HUDEP-2 (cell line): Measurements from ENCODE around the gene IRF2BPL.

Source experiments
- DNase-seq, 76 experiments: peaks; one replicate each; lab custom pipeline; 2025; ENCODE audit not compliant: unreplicated experiment in 76 of 76; lab: John Stamatoyannopoulos, UW

The IRF2BPL gene

GRCh38 chr14:77014734-77015133, 13.8 kb downstream of the IRF2BPL start:
- DNase-seq, result no peak

DNA sequence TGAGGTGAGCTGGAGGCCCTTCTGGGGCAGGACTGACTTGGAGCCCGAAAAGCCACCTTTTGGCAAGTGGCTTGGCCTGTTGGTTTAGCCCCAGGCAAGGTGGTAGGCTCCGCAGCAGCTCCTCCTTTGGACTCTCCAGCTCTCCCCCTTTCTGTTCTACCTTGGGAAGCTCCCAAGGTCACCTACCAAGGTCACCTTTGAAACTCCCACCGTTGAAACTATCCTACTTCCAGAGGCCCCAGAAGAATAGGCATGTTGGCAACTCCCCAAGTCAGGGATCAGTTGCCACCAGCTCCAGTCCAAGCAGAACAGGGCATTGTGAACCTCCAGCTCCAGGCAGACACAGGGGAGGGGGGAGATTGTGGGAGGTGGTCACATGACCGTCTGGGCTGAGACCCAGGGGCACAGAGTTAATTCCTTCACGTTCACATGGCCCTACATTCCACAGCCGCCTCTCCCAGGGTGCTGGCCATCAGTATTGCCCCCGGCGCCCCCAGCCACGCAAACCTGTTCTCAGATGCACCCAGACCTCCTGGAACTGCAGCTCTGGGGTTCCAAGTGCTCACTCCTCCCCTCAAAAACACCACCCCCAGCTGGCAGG, 14.4 kb downstream of the IRF2BPL start:
- no peak for DNase-seq

DNA sequence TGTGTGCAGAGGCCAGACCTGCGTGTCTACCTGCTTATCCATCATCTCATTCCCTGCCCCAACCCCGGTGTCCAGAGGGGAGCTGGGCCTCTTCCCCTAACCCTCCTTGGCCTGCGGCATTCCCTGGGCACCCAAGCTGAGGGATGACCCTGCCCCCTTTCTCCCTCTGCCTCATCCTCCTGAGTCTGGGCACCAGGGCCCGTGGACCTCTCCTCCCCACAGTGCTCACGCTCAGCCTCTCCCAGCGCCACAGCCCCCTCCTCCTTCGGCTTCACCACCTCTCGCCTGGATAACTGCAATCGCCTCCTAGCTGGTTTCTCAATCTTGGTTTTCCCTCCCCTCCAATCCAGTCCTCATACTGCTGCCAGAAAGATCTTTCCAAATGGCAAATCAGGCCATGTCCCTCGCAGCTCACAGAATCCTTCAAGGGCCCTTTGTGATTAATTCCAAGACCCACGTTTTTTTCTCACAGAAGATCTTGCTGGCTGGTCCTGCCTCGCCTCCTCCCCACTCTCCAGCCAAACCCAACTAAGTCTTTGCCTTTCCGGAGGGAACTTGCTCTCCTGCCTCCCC, 16.2 kb downstream of the IRF2BPL start:
- no peak for DNase-seq

- DNase-seq, result no peak
Observed at GRCh38 chr14:77011245-77011644, 17.3 kb downstream of the IRF2BPL start.

DNA sequence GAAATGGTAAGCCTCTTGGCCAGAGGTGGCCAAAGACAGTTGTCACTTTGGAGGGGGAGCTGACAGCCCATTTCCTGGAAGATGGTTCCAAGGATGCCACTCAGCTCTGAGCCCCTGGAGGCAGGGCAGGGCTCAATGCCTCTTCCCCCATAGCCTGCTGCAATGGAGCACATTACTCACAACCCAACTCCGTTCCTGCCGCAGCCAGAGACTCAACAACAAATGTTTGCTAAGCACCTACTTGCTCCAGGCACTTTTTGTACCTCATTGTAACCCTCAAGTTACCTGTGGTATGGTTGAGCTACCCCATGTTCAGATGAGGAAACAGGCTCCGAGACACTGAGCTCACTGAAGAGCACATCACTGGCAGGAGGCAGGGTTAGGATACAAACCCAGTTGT, 19.5 kb downstream of the IRF2BPL start:
- DNase-seq, result no peak

- no peak for DNase-seq
Observed at GRCh38 chr14:77008541-77008940, 20.0 kb downstream of the IRF2BPL start.

DNA sequence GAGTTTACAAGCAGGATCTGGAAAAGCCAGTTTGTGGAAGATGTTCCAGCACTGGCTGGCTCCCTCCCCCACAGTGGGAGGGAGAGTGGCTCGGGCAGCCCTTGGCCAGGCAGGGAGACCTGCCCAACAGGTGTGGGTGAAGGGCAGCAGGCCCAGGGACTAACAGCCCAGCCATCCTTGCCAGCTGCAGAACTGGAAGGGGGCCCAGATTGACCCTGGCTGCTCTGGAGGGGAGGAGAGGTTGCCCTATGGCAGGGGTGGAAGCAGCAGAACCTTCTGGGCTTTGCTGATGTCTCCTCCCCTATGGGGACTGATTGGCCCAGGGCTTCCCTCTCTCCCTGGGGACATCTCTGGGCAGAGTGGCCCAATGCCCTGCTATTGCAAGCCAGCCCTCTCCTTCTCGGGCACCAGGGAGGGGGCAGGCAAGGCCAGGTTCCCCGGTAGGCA, 20.5 kb downstream of the IRF2BPL start:
- DNase-seq, result no peak

- DNase-seq, result no peak
Observed at GRCh38 chr14:77007183-77007974, 21.1 kb downstream of the IRF2BPL start.

DNA sequence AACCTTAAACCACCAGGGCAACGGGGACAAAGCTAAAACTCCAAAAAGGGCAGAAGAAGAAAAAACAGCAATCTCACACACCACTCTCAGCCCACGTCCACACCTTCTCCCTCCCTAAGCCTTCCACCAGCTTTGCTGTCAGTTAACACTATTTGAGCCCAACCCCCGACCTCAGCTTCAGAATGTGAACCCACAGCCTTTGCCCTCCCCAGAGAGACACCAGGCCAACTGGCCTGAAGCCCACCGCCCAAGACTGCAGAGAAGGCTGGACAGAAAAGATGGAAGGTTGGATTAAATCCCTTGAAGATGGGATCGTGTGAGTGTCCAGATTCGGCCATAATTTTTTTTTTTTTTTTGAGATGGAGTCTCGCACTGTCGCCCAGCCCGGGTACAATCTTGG, 22.4 kb downstream of the IRF2BPL start:
- DNase-seq, result no peak

GRCh38 chr14:77005559-77005958, 22.9 kb downstream of the IRF2BPL start:
- DNase-seq, result no peak

GRCh38 chr14:77004711-77005460, 23.6 kb downstream of the IRF2BPL start:
- DNase-seq, result no peak

- peak in 1 of 76 experiments; percentile 6 for DNase-seq
Observed at GRCh38 chr14:77003960-77004710, 24.4 kb downstream of the IRF2BPL start.

DNA sequence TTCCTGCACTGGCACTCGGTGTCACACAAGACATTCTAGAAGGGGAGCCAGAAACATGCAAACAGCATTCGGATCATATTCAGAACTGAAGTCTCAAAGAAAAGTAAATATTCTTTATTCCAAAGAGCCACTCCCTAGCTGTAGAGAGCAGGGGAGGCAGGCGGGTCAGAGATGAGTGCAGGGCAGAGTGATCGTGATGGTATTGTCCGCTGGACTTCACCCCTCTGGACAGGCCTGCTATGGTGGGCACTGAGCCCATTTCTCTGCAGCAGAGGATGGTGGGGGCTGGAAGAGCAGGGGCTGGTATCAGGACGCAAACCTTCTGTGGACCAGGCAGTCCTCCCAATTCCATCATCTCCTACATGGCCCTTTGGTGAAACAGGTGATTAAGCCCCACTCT, 25.6 kb downstream of the IRF2BPL start:
- DNase-seq, result no peak

DNA sequence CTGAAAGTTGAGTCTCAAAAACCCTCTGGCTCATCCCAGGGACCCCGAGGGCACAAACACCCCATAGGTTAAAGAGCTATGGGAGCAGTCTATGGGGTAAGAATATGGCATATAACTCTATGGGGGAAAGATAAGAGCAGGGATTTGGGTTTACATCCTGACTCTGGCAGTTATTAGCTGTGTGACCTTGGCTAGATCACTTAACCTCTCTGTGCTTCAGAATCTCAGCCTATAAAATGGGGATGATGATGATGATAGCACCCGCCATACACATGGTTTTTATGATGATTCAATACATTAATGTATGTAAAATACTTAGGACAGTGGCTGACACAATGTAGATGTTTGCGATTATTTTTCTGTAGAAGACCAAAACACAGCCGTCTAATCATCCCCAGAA, 26.2 kb downstream of the IRF2BPL start:
- no peak for DNase-seq

GRCh38 chr14:77000340-77001270, 27.9 kb downstream of the IRF2BPL start:
- no peak for DNase-seq

- no peak for DNase-seq
Observed at GRCh38 chr14:76998910-76999309, 29.6 kb downstream of the IRF2BPL start.

- no peak for DNase-seq
Observed at GRCh38 chr14:76997257-76997970, 31.1 kb downstream of the IRF2BPL start.

DNA sequence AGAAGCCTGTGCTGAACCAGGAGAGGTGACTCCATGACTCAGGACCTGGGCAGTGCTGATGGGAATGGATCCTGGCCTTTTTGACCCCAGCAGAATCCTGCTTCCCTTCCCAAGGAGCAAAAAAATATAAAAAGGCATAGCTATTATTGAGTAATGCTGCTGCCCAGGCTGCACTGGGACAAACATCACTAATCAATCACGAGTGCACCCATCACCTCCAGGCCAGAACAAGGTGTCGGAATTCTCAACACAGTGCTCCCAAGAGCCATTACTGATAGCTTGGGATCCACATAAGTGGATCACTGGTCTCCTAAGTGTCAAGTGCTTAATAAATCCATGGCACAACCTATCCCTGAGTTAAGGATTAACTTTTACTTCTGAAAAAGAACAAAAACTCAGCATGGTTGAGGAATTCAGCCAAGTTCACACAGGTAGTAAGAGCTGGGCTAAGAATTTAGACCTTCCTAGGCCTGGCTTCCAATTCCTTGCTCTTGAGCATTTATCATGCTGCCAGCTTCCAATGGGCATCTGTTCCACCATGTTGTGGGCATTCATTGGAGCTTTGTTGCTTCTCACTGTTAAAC, 31.9 kb downstream of the IRF2BPL start:
- DNase-seq, result no peak
